Fibroblast of gingiva (primary cell): Measurements from ENCODE around the gene JUN.
A peak's percentile ranks its signal among the peaks of the same experiment; 100 is the strongest.
"Not testable (repeated sequence)": the region's sequence is repeated elsewhere in the genome, so short reads cannot be mapped to it uniquely, and the experiment has no call there.

Experiments
- DNase-seq: peaks from one replicate; pipeline ENCODE4 v3.0.0-alpha.2; 2011; ENCODE audit warnings: low read depth

The JUN gene

GRCh38 chr1:58808077-58808476 lies 24.2 kb upstream of the JUN start:
- no peak for DNase-seq

- DNase-seq, result no peak
These were observed 22.1 kb upstream of the JUN start for GRCh38 chr1:58805716-58806571.

GRCh38 chr1:58804853-58805565 lies 21.2 kb upstream of the JUN start:
- no peak for DNase-seq

GRCh38 chr1:58803858-58804257 lies 20.0 kb upstream of the JUN start:
- DNase-seq, result no peak

- DNase-seq, result no peak
These were observed 19.0 kb upstream of the JUN start for GRCh38 chr1:58802640-58803399.

GRCh38 chr1:58801286-58801685 lies 17.4 kb upstream of the JUN start:
- DNase-seq, result not testable (repeated sequence)

GRCh38 chr1:58799650-58800049 lies 15.8 kb upstream of the JUN start:
- no peak for DNase-seq

- no peak for DNase-seq
These were observed 15.1 kb upstream of the JUN start for GRCh38 chr1:58798910-58799442.

GRCh38 chr1:58796416-58796815 lies 12.6 kb upstream of the JUN start:
- no peak for DNase-seq

GRCh38 chr1:58794585-58794984 lies 10.7 kb upstream of the JUN start:
- no peak for DNase-seq

GRCh38 chr1:58792846-58793245 lies 9.0 kb upstream of the JUN start:
- DNase-seq, result no peak

GRCh38 chr1:58791106-58791505 lies 7.3 kb upstream of the JUN start:
- DNase-seq, result no peak

GRCh38 chr1:58789996-58790660 lies 6.3 kb upstream of the JUN start:
- no peak for DNase-seq

GRCh38 chr1:58789322-58789856 lies 5.5 kb upstream of the JUN start:
- DNase-seq, result no peak

GRCh38 chr1:58788259-58788658 lies 4.4 kb upstream of the JUN start:
- DNase-seq, result no peak

- DNase-seq, result no peak
These were observed 3.0 kb upstream of the JUN start for GRCh38 chr1:58786927-58787245.

- DNase-seq, result peak; percentile 79
These were observed 2.5 kb upstream of the JUN start for GRCh38 chr1:58786184-58786926.

- peak; percentile 38 for DNase-seq
These were observed 1.7 kb upstream of the JUN start for GRCh38 chr1:58785442-58786058.

- peak; percentile 96 for DNase-seq
These were observed 1.1 kb upstream of the JUN start for GRCh38 chr1:58784758-58785441.
